ENCODE data around the gene COX6A2. TPM values are rescaled to one million over a fixed set of nuclear protein-coding genes. Genes with fewer than 3 reads are reported as not detected.

COX6A2 gene
- total RNA-seq, 1 donor from 2014 or later = not detected

DNA sequence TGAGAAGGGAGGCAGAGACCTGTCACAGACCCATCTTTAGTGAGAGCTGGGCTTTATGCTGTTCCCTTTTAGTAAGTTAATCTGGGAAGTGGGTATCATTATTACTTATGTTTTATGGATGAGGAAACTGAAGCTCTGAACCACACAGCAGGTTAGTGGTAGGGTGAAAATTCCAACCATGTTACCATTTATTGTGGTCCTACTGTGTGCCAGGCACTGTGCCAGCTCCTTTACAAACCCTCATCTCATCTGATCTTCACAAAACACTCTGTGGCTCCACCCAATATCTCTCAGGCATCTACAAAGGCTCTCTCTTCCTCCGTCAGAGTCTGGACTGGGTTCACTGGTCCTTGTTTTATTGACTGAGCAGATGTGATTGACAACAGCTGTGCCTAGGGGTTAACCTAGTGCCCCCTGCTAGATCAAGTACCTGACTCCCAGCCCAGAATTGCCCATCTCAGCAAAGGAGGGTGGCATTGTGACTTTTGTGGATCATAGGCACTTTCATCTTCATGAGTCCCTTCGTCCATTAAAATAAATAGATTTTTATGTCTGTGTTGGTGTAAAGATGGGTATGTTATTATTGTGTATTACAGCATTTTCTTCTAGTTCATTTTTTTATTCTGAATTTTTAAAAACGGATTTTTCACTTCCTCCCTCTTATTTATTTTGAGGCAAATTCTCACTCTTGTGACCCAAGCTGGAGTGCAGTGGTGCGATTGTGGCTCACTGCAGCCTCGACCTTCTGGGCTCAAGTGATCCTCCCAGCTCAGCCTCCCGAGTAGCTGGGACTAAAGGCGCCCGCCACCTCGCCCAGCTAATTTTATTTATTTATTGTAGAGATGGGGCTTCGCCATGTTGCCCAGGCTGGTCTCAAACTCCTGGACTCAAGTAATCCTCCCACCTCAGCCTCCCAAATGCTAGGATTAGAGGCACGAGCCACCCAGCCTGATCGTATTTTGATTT is 46.9 kb upstream of the COX6A2 start:
- no peaks in the 10 kb centered on the region for H3K9me3 ChIP-seq
- no peak overlapping the region for H3K4me3 ChIP-seq
- peaks cover 49 to 60% of the 10 kb centered on the region in 2 donors for H3K36me3 ChIP-seq
- no peak for DNase-seq (ENCODE audit: low spot score in 2 of 2)
- H3K27me3 ChIP-seq = no peaks in the 10 kb centered on the region
- H3K27ac ChIP-seq = peak overlapping the region in 1 of 2 donors; percentile 14
- intact Hi-C loops (cut with DNase I) = loop anchor here (10.0 kb wide), 1 partner anchor 240 kb away; a partner anchor contains a TSS
- TF ChIP-seq, protein P1, sequence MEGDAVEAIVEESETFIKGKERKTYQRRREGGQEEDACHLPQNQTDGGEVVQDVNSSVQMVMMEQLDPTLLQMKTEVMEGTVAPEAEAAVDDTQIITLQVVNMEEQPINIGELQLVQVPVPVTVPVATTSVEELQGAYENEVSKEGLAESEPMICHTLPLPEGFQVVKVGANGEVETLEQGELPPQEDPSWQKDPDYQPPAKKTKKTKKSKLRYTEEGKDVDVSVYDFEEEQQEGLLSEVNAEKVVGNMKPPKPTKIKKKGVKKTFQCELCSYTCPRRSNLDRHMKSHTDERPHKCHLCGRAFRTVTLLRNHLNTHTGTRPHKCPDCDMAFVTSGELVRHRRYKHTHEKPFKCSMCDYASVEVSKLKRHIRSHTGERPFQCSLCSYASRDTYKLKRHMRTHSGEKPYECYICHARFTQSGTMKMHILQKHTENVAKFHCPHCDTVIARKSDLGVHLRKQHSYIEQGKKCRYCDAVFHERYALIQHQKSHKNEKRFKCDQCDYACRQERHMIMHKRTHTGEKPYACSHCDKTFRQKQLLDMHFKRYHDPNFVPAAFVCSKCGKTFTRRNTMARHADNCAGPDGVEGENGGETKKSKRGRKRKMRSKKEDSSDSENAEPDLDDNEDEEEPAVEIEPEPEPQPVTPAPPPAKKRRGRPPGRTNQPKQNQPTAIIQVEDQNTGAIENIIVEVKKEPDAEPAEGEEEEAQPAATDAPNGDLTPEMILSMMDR (IDR thresholded peaks at IDR 0.05) = no peak
- H3K4me1 ChIP-seq = peaks cover 0 to 24% of the 10 kb centered on the region in 2 donors

DNA sequence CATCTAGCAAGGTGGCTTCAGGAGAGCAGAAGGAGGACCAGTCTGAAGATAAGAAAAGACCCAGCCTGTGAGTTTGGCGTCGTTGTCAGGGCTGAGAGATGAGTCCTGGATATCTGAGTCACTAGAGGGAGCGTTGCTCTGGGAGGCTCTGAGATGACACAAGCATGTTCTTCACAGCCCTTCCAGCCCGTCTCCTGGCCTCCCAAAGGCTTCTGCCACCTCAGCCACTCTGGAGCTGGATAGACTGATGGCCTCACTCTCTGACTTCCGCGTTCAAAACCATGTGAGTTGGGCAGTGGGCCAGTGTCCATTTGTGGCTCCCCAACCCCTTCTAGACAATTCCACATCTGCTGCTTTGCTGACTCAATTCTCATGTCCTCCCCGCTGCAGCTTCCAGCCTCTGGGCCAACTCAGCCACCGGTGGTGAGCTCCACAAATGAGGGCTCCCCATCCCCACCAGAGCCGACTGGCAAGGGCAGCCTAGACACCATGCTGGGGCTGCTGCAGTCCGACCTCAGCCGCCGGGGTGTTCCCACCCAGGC is 46.1 kb upstream of the COX6A2 start:
- Histone ChIP-seq H3K4me3 (no peak overlapping the region), H3K27ac (peak overlapping the region in 1 of 2 donors; percentile 14), H3K4me1 (peaks cover 0 to 26% of the 10 kb centered on the region in 2 donors), H3K36me3 (peaks cover 49 to 59% of the 10 kb centered on the region in 2 donors), H3K9me3 (no peaks in the 10 kb centered on the region), H3K27me3 (no peaks in the 10 kb centered on the region)
- TF ChIP-seq, protein P1 (IDR thresholded peaks at IDR 0.05) = no peak
- no peak for DNase-seq (ENCODE audit: low spot score in 2 of 2)
- intact Hi-C loops (cut with DNase I) = loop anchor here (10.0 kb wide), 1 partner anchor 241 kb away; a partner anchor contains a TSS

DNA sequence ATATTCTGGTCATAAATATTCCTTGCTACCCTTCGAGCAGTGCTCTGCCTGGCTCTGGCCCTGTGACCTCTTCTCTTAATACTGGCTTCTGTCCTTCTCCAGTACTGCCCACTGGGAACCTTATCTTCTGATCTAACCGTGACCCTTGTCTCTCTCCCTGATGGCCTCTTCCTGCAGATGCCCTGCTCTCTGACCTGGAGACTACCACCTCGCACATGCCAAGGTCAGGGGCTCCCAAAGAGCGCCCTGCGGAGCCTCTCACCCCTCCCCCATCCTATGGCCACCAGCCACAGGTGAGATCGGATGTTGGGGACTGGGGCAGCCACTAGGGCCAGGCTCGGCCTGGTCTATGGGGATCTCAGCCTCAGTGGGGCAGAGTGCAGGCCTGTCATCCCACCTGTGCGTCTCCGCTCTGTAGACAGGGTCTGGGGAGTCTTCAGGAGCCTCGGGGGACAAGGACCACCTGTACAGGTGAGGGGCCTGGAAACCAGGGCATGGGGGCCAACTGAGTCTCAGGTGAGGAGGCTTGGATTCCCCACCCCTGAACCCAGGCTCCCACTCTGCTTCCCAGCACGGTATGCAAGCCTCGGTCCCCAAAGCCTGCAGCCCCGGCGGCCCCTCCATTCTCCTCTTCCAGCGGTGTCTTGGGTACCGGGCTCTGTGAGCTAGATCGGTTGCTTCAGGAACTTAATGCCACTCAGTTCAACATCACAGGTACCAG is 45.3 kb upstream of the COX6A2 start:
- H3K36me3 ChIP-seq = peaks cover 49 to 54% of the 10 kb centered on the region in 2 donors
- peak overlapping the region; percentile 30 to 91 for H3K4me3 ChIP-seq
- no peak for DNase-seq (ENCODE audit: low spot score in 2 of 2)
- H3K4me1 ChIP-seq = peaks cover 0 to 26% of the 10 kb centered on the region in 2 donors
- TF ChIP-seq, protein P1 (IDR thresholded peaks at IDR 0.05) = no peak
- no peaks in the 10 kb centered on the region for H3K27me3 ChIP-seq
- H3K9me3 ChIP-seq = no peaks in the 10 kb centered on the region
- peak overlapping the region; percentile 96 to 100 for H3K27ac ChIP-seq
- intact Hi-C loops (cut with DNase I) = loop anchor here (10.0 kb wide), 1 partner anchor 241 kb away; a partner anchor contains a TSS

DNA sequence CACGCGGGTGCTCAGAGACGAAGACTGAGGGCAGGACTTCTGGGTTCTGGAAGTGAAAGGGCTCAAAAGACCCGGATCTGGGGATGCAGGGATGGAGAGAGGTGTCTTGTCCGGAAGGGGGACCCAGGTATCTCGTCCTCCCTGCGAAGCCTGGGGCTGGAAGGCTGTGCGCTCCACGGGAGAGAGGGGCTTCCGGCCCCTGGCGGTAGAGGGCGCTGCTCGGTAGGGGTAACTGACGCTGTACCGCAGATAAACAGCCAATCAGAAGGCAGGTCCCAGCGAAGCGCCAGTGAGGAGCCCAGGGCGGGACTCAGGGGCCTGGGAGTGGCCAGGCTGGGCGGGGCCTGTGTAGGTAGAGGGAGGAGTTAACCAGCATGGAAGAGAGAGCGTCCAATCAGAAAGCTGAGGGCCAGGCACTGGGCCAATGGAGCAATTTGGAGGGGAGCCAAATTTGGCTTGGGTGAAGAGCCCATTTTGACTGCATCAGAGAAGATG is 44.6 kb upstream of the COX6A2 start:
- Histone ChIP-seq H3K36me3 (peaks cover 47 to 48% of the 10 kb centered on the region in 2 donors), H3K27me3 (no peaks in the 10 kb centered on the region), H3K4me3 (peak overlapping the region; percentile 89 to 91), H3K9me3 (no peaks in the 10 kb centered on the region), H3K27ac (peak overlapping the region; percentile 96 to 100), H3K4me1 (peaks cover 0 to 26% of the 10 kb centered on the region in 2 donors)
- DNase-seq (ENCODE audit: low spot score in 2 of 2) = peak; percentile 78 to 97
- TF ChIP-seq, protein P1 (IDR thresholded peaks at IDR 0.05) = peak; percentile 87 to 93 (median 88)
- intact Hi-C loops (cut with DNase I) = loop anchor here (1.0 to 10.0 kb wide), 3 partner anchors 36 to 401 kb away; partner anchors contain the start of genes RUSF1 and ZNF267
